ENCODE results near the gene KCNJ5. TPM values are rescaled to one million over a fixed set of nuclear protein-coding genes. Genes with fewer than 3 reads are reported as not detected.

Gene KCNJ5
- total and polyA plus RNA-seq, 2 of the 4 experiments (the other 2 are of a cell fraction), result 0.07 to 0.18 TPM

- Histone ChIP-seq H3K27me3 (ENCODE audit: control insufficient read depth, insufficient read depth, low read length) (peaks cover 16% of the 10 kb centered on the region), H3K18ac (ENCODE audit: low read depth, low read length) (peak overlapping the region; percentile 53; the same call in 1 of the 2 replicates), H4K5ac (ENCODE audit: low read depth, low read length) (0 out of 2 replicates have a peak overlapping the region, but pooled peaks have one; percentile 2), H3K9me3 (ENCODE audit: control insufficient read depth, insufficient read depth, low read length) (peaks cover 3% of the 10 kb centered on the region; the same call in 1 of the 2 replicates), H4K8ac (ENCODE audit: low read depth in 2 of 2, low read length in 2 of 2) (peak overlapping the region in 1 of 2 experiments; percentile 31; a peak in 1 of 4 replicates), H3K9ac (ENCODE audit: low read depth, low read length) (no peak overlapping the region), H2BK15ac (ENCODE audit: low read depth, low read length) (no peak overlapping the region), H2BK5ac (ENCODE audit: low read depth, low read length, poor library complexity, severe bottlenecking) (no peak overlapping the region), H3K14ac (replicated peaks; ENCODE audit: low read depth, low read length) (no peak overlapping the region), H3K9me1 (ENCODE audit: insufficient read depth, low read length) (peaks cover 7% of the 10 kb centered on the region; the same call in 1 of the 2 replicates), H2AK5ac (ENCODE audit: low read depth, low read length) (no peak overlapping the region), H3K4me3 (ENCODE audit: insufficient read depth, low read depth, low read length) (no peak overlapping the region), H3K4me1 (ENCODE audit: control insufficient read depth, insufficient read depth, low read length) (peaks cover 27% of the 10 kb centered on the region), H2BK120ac (ENCODE audit: low read depth, low read length) (peak overlapping the region; percentile 33), H2AK9ac (replicated peaks; ENCODE audit: low read depth, low read length, poor library complexity) (no peak overlapping the region), H3K56ac (ENCODE audit: extremely low read depth, insufficient read depth, low read length) (no peak overlapping the region), H3K4me2 (ENCODE audit: low read depth, low read length) (no peak overlapping the region), H3K27ac (ENCODE audit: insufficient read depth, low read length) (no peak overlapping the region), H3K23ac (ENCODE audit: low read depth, low read length) (0 out of 2 replicates have a peak overlapping the region, but pooled peaks have one; percentile 25), H4K20me1 (ENCODE audit: insufficient read depth, low read length) (no peaks in the 10 kb centered on the region), H3K4ac (ENCODE audit: low read depth, low read length) (peak overlapping the region; percentile 33; the same call in 1 of the 2 replicates), H2AFZ (replicated peaks; ENCODE audit: low read length, poor library complexity) (no peak overlapping the region), H3K36me3 (ENCODE audit: control insufficient read depth, insufficient read depth, low read length) (no peaks in the 10 kb centered on the region), H2BK20ac (ENCODE audit: low read depth, low read length) (peak overlapping the region; percentile 27; the same call in 1 of the 2 replicates), H3K79me1 (ENCODE audit: low read depth in 1 of 2, low read length in 2 of 2) (no peaks in the 10 kb centered on the region), H4K91ac (ENCODE audit: insufficient read depth, low read depth, low read length) (peak overlapping the region; percentile 53)
- ATAC-seq (ENCODE audit: low read depth) (no peak), DNase-seq (no peak)
- CTCF ChIA-PET, result interaction anchor here (1.7 kb wide), 1 partner anchor 25 kb away, joined by 6 read pairs; no protein-coding TSS in a partner anchor
- POLR2A ChIA-PET (ENCODE audit: unreplicated experiment), result no interaction called here
- dilution Hi-C loops (cut with HindIII; ENCODE audit: low sequenced_read_pairs, unreplicated experiment), result no loop called here
- TF ChIP-seq, protein P1, sequence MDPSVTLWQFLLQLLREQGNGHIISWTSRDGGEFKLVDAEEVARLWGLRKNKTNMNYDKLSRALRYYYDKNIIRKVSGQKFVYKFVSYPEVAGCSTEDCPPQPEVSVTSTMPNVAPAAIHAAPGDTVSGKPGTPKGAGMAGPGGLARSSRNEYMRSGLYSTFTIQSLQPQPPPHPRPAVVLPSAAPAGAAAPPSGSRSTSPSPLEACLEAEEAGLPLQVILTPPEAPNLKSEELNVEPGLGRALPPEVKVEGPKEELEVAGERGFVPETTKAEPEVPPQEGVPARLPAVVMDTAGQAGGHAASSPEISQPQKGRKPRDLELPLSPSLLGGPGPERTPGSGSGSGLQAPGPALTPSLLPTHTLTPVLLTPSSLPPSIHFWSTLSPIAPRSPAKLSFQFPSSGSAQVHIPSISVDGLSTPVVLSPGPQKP (IDR thresholded peaks at IDR 0.05; ENCODE audit: borderline replicate concordance, low read depth, low read length), result no peak
- intact Hi-C loops (cut with micrococcal nuclease), result no loop called here
- in situ Hi-C loops (cut with MboI; ENCODE audit: low sequenced_read_pairs), result no loop called here
- no TSS peak for BruUV-seq (replicated peaks)
- WGBS, 2 experiments (ENCODE audit: extremely low coverage in 2 of 2, insufficient read length in 1 of 2), result 80% methylated on average over 1 of the region's 8 CpGs; no CpG with 5 or more reads in 1 of the 2 experiments
Measured at GRCh38 chr11:128909438-128910125, 18.4 kb downstream of the KCNJ5 start.
